ENCODE data around the gene ERVW-1. TPM values are rescaled to one million over a fixed set of nuclear protein-coding genes. Genes with fewer than 3 reads are reported as not detected.
"Not testable (repeated sequence)": the region's sequence is repeated elsewhere in the genome, so short reads cannot be mapped to it uniquely, and the experiment has no call there.

Gene ERVW-1, protein sequence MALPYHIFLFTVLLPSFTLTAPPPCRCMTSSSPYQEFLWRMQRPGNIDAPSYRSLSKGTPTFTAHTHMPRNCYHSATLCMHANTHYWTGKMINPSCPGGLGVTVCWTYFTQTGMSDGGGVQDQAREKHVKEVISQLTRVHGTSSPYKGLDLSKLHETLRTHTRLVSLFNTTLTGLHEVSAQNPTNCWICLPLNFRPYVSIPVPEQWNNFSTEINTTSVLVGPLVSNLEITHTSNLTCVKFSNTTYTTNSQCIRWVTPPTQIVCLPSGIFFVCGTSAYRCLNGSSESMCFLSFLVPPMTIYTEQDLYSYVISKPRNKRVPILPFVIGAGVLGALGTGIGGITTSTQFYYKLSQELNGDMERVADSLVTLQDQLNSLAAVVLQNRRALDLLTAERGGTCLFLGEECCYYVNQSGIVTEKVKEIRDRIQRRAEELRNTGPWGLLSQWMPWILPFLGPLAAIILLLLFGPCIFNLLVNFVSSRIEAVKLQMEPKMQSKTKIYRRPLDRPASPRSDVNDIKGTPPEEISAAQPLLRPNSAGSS
- not detected for polyA plus RNA-seq (2013, experiment 1 of 2)
- not detected for polyA plus RNA-seq (2013, experiment 2 of 2)

DNA sequence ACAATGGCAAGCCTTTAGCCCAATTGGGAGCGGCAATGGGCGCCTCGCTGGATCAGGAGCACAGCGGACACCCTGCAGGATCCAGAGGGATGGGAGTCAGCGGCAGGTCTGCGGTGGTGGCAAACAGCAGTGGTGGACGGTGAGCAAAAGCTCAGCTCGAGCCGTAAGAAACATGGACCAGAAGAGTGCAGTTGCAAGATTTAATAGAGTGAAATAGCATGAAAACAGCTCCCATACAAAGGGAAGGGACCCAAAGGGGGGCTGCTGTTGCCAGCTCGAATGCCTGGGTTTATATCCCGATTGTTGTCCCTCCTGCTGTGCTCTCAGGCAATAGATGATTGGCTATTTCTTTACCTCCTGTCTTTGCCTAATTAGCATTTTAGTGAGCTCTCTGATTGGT lies at the start of gene ERVW-1:
ERVW-1 (minus strand) TSS at position 266 of the 400 bp plus-strand sequence. CDS start 7,565 bp downstream, outside the sequence.
- not testable (repeated sequence) for H2BK120ac ChIP-seq (ENCODE audit: low read depth, low read length); H2BK5ac ChIP-seq (ENCODE audit: low read length); H3K9me3 ChIP-seq (replicated peaks in 1 of 2; ENCODE audit: control insufficient read depth in 2 of 2, insufficient read depth in 1 of 2, low read depth in 1 of 2, low read length in 2 of 2); H3K4me3 ChIP-seq (ENCODE audit: low read length in 2 of 2); H3K4ac ChIP-seq (ENCODE audit: low read length); H2BK15ac ChIP-seq (ENCODE audit: low read length); H3K27me3 ChIP-seq (ENCODE audit: control insufficient read depth in 3 of 3, insufficient read depth in 3 of 3, low read depth in 1 of 3, low read length in 3 of 3); H3K27ac ChIP-seq (replicated peaks; ENCODE audit: low read length); H2BK12ac ChIP-seq (ENCODE audit: low read length); H2AFZ ChIP-seq (ENCODE audit: low read length); H3K4me1 ChIP-seq (ENCODE audit: control insufficient read depth in 2 of 2, insufficient read depth in 1 of 2, low read depth in 1 of 2, low read length in 2 of 2); H3K9ac ChIP-seq (ENCODE audit: low read depth, low read length, poor library complexity); H3K36me3 ChIP-seq (replicated peaks in 1 of 2; ENCODE audit: control insufficient read depth in 2 of 2, insufficient read depth in 2 of 2, low read length in 2 of 2); H3K4me2 ChIP-seq (ENCODE audit: insufficient read depth, low read length, poor library complexity, severe bottlenecking); H4K91ac ChIP-seq (ENCODE audit: low read depth, low read length, poor library complexity); H3K79me1 ChIP-seq (ENCODE audit: low read depth, low read length); H4K8ac ChIP-seq (ENCODE audit: low read depth, low read length); H3K18ac ChIP-seq (ENCODE audit: low read length); H2AK5ac ChIP-seq (ENCODE audit: low read depth, low read length); DNase-seq (ENCODE audit: low spot score); H3K14ac ChIP-seq (ENCODE audit: low read length); H3K23ac ChIP-seq (ENCODE audit: low read depth, low read length, poor library complexity)
- WGBS, 2 donors (ENCODE audit: extremely low coverage in 2 of 2, insufficient read length in 2 of 2, insufficient replicate concordance in 1 of 2), result no CpG with 5 or more reads among the region's 11 CpGs

DNA sequence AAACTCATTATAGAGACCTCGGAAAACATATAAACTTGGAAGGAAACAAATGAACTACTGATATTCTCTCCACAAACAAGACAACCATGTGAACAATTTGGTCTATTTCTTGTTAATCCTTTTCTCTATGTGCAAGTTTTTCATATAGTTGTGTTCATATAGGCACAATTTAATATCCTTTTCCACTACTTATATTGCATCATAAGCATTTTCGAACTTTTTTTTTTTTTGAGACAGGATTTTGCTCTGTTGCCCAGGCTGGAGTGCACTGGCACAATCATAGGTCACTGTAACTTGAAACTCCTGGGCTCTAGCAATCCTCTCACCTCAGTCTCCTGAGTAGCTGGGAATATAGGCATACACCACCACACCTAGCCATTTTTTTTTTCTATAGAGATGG lies 45.4 kb upstream of the ERVW-1 start:
- Histone ChIP-seq H2BK15ac (ENCODE audit: low read length) (no peak overlapping the region), H3K4me2 (ENCODE audit: insufficient read depth, low read length, poor library complexity, severe bottlenecking) (no peak overlapping the region), H3K36me3 (replicated peaks in 1 of 2; ENCODE audit: control insufficient read depth in 2 of 2, insufficient read depth in 2 of 2, low read length in 2 of 2) (peaks cover 0 to 40% of the 10 kb centered on the region in 2 donors), H2AK5ac (ENCODE audit: low read depth, low read length) (no peak overlapping the region), H4K91ac (ENCODE audit: low read depth, low read length, poor library complexity) (no peak overlapping the region), H3K18ac (ENCODE audit: low read length) (no peak overlapping the region), H3K4me1 (ENCODE audit: control insufficient read depth in 2 of 2, insufficient read depth in 1 of 2, low read depth in 1 of 2, low read length in 2 of 2) (peaks cover 0 to 7% of the 10 kb centered on the region in 2 donors), H4K8ac (ENCODE audit: low read depth, low read length) (no peak overlapping the region), H3K9me3 (replicated peaks in 1 of 2; ENCODE audit: control insufficient read depth in 2 of 2, insufficient read depth in 1 of 2, low read depth in 1 of 2, low read length in 2 of 2) (no peaks in the 10 kb centered on the region), H3K23ac (ENCODE audit: low read depth, low read length, poor library complexity) (no peak overlapping the region), H2BK12ac (ENCODE audit: low read length) (no peak overlapping the region), H3K14ac (ENCODE audit: low read length) (no peak overlapping the region), H3K79me1 (ENCODE audit: low read depth, low read length) (peaks cover 4% of the 10 kb centered on the region), H2BK120ac (ENCODE audit: low read depth, low read length) (no peak overlapping the region), H2AFZ (ENCODE audit: low read length) (no peak overlapping the region), H3K9ac (ENCODE audit: low read depth, low read length, poor library complexity) (no peak overlapping the region), H3K27ac (replicated peaks; ENCODE audit: low read length) (no peak overlapping the region), H3K27me3 (ENCODE audit: control insufficient read depth in 3 of 3, insufficient read depth in 3 of 3, low read depth in 1 of 3, low read length in 3 of 3) (no peaks in the 10 kb centered on the region), H3K4me3 (ENCODE audit: low read length in 2 of 2) (no peak overlapping the region), H2BK5ac (ENCODE audit: low read length) (no peak overlapping the region), H3K4ac (ENCODE audit: low read length) (no peak overlapping the region)
- no peak for DNase-seq (ENCODE audit: low spot score)
- no CpG with 5 or more reads among the region's 2 CpGs for WGBS, 2 donors (ENCODE audit: extremely low coverage in 2 of 2, insufficient read length in 2 of 2, insufficient replicate concordance in 1 of 2)

DNA sequence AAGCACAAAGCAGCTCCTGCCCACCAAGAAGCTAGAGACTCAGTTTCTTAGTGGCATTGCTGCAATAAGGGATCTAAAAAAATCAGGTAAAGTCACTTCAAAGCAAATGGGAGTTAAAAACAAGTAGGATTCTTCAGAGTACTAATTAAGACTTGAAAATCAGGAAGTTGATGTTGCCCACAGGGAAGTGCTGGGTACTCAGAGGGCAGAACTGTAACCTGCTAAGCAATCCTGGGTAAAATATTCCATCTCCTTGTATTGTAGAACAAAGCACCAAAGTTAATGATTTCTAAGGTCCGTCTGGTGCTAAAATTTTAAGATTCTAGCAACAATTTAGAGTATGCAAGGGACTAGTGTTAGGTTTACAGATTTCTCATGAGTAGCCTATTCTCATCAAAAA lies 42.3 kb upstream of the ERVW-1 start:
- H3K9me3 ChIP-seq (replicated peaks in 1 of 2; ENCODE audit: control insufficient read depth in 2 of 2, insufficient read depth in 1 of 2, low read depth in 1 of 2, low read length in 2 of 2), result no peaks in the 10 kb centered on the region
- H2BK5ac ChIP-seq (ENCODE audit: low read length), result no peak overlapping the region
- H3K4me1 ChIP-seq (ENCODE audit: control insufficient read depth in 2 of 2, insufficient read depth in 1 of 2, low read depth in 1 of 2, low read length in 2 of 2), result no peaks in the 10 kb centered on the region
- H2AK5ac ChIP-seq (ENCODE audit: low read depth, low read length), result no peak overlapping the region
- H3K14ac ChIP-seq (ENCODE audit: low read length), result no peak overlapping the region
- H3K4me2 ChIP-seq (ENCODE audit: insufficient read depth, low read length, poor library complexity, severe bottlenecking), result no peak overlapping the region
- no CpG with 5 or more reads among the region's 1 CpG for WGBS, 2 donors (ENCODE audit: extremely low coverage in 2 of 2, insufficient read length in 2 of 2, insufficient replicate concordance in 1 of 2)
- no peak overlapping the region for H3K18ac ChIP-seq (ENCODE audit: low read length)
- peaks cover 2% of the 10 kb centered on the region for H3K79me1 ChIP-seq (ENCODE audit: low read depth, low read length)
- H2BK120ac ChIP-seq (ENCODE audit: low read depth, low read length), result no peak overlapping the region
- no peak overlapping the region for H4K8ac ChIP-seq (ENCODE audit: low read depth, low read length)
- H3K4me3 ChIP-seq (ENCODE audit: low read length in 2 of 2), result no peak overlapping the region
- no peak overlapping the region for H3K4ac ChIP-seq (ENCODE audit: low read length)
- no peak overlapping the region for H3K9ac ChIP-seq (ENCODE audit: low read depth, low read length, poor library complexity)
- H3K23ac ChIP-seq (ENCODE audit: low read depth, low read length, poor library complexity), result no peak overlapping the region
- no peak overlapping the region for H2AFZ ChIP-seq (ENCODE audit: low read length)
- no peak overlapping the region for H2BK15ac ChIP-seq (ENCODE audit: low read length)
- H4K91ac ChIP-seq (ENCODE audit: low read depth, low read length, poor library complexity), result no peak overlapping the region
- no peaks in the 10 kb centered on the region for H3K27me3 ChIP-seq (ENCODE audit: control insufficient read depth in 3 of 3, insufficient read depth in 3 of 3, low read depth in 1 of 3, low read length in 3 of 3)
- peaks cover 5 to 64% of the 10 kb centered on the region in 2 donors for H3K36me3 ChIP-seq (replicated peaks in 1 of 2; ENCODE audit: control insufficient read depth in 2 of 2, insufficient read depth in 2 of 2, low read length in 2 of 2)
- DNase-seq (ENCODE audit: low spot score), result no peak
- no peak overlapping the region for H2BK12ac ChIP-seq (ENCODE audit: low read length)
- H3K27ac ChIP-seq (replicated peaks; ENCODE audit: low read length), result no peak overlapping the region

DNA sequence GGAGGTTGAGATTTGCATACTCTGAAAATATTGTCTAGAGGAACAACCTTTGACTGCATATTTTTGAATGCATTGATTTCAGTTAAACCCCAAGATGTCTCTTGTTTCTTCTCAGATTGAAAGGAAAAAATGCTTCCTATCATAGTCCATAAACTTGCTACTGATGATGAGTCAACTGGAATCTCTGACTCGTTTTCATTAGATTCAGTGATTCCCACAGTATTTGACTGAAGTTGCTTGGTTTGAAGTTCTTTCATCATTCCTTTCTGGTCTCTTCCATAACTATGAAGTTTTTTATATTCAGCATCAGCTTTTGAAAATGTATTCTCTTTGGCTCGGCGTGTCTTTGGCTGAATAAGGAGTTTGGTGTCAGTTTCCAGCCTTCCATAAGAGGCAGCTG lies 39.9 kb upstream of the ERVW-1 start:
- H3K4ac ChIP-seq (ENCODE audit: low read length), result no peak overlapping the region
- no peak overlapping the region for H3K18ac ChIP-seq (ENCODE audit: low read length)
- no peak for DNase-seq (ENCODE audit: low spot score)
- no peak overlapping the region for H3K14ac ChIP-seq (ENCODE audit: low read length)
- no peak overlapping the region for H3K9ac ChIP-seq (ENCODE audit: low read depth, low read length, poor library complexity)
- peaks cover 0 to 2% of the 10 kb centered on the region in 2 donors for H3K9me3 ChIP-seq (replicated peaks in 1 of 2; ENCODE audit: control insufficient read depth in 2 of 2, insufficient read depth in 1 of 2, low read depth in 1 of 2, low read length in 2 of 2)
- H2AFZ ChIP-seq (ENCODE audit: low read length), result no peak overlapping the region
- H3K27ac ChIP-seq (replicated peaks; ENCODE audit: low read length), result no peak overlapping the region
- H3K4me3 ChIP-seq (ENCODE audit: low read length in 2 of 2), result no peak overlapping the region
- H3K23ac ChIP-seq (ENCODE audit: low read depth, low read length, poor library complexity), result no peak overlapping the region
- no peak overlapping the region for H3K4me2 ChIP-seq (ENCODE audit: insufficient read depth, low read length, poor library complexity, severe bottlenecking)
- no peak overlapping the region for H2AK5ac ChIP-seq (ENCODE audit: low read depth, low read length)
- H3K36me3 ChIP-seq (replicated peaks in 1 of 2; ENCODE audit: control insufficient read depth in 2 of 2, insufficient read depth in 2 of 2, low read length in 2 of 2), result peaks cover 5 to 84% of the 10 kb centered on the region in 2 donors
- no peak overlapping the region for H2BK120ac ChIP-seq (ENCODE audit: low read depth, low read length)
- no peaks in the 10 kb centered on the region for H3K79me1 ChIP-seq (ENCODE audit: low read depth, low read length)
- no peak overlapping the region for H2BK12ac ChIP-seq (ENCODE audit: low read length)
- H3K27me3 ChIP-seq (ENCODE audit: control insufficient read depth in 3 of 3, insufficient read depth in 3 of 3, low read depth in 1 of 3, low read length in 3 of 3), result no peaks in the 10 kb centered on the region
- no CpG with 5 or more reads among the region's 3 CpGs for WGBS, 2 donors (ENCODE audit: extremely low coverage in 2 of 2, insufficient read length in 2 of 2, insufficient replicate concordance in 1 of 2)
- H4K91ac ChIP-seq (ENCODE audit: low read depth, low read length, poor library complexity), result no peak overlapping the region
- no peak overlapping the region for H4K8ac ChIP-seq (ENCODE audit: low read depth, low read length)
- H3K4me1 ChIP-seq (ENCODE audit: control insufficient read depth in 2 of 2, insufficient read depth in 1 of 2, low read depth in 1 of 2, low read length in 2 of 2), result no peaks in the 10 kb centered on the region
- no peak overlapping the region for H2BK15ac ChIP-seq (ENCODE audit: low read length)
- H2BK5ac ChIP-seq (ENCODE audit: low read length), result no peak overlapping the region
